HCT116 (cell line): ENCODE results near the gene TMCO4. TPM values are rescaled to one million over a fixed set of nuclear protein-coding genes. Genes with fewer than 3 reads are reported as not detected.

Experiments
- ATAC-seq: fragments of 200-7000 bp; cut with Tn5 transposase; 2 replicates; pipeline ENCODE4 v1.9.1; 2020; ENCODE audit warnings: mild to moderate bottlenecking, moderate library complexity
- BruUV-seq: library from RNA; stranded (reverse); fragments of 400-500 nt; replicated peaks from 2 replicates; lab custom pipeline; 2021; lab: Mats Ljungman, UMichigan
- CTCF ChIA-PET: fragments of 300-600 bp; sonication (Branson Sonifier 250); formaldehyde crosslinking; loops from one replicate; lab custom pipeline; 2021; ENCODE audit warnings: antibody characterized with exemption; lab: Charles Lee
- POLR2A ChIA-PET: fragments of 300-600, 350-600 bp; sonication (Branson Sonifier 250); formaldehyde crosslinking; loops from one replicate; lab custom pipeline; 2021; ENCODE audit warnings: antibody characterized with exemption; lab: Charles Lee
- RAD21 ChIA-PET, 2 experiments: fragments of 300-600 bp; sonication (Branson Sonifier 250); formaldehyde crosslinking; loops; one replicate each; lab custom pipeline; 2023; ENCODE audit warnings: low total read pairs in 2 of 2; ENCODE audit not compliant: uncharacterized antibody in 2 of 2, unreplicated experiment in 2 of 2, low non-redundant PET in 1 of 2; lab: Charles Lee
- DNase-seq: peaks from one replicate; pipeline ENCODE4 v3.0.0-alpha.2; 2010; ENCODE audit warnings: low read depth, low spot score
- H2AFZ ChIP-seq: fragments of 200-600 bp; shearing (Covaris generic), sonication (generic); 2 replicates; pipeline ENCODE4 v1.6.1; 2017; ENCODE audit warnings: low read depth, mixed run types, mixed read lengths, antibody characterized with exemption, low read length; ENCODE audit not compliant: poor library complexity, severe bottlenecking
- H3K27ac ChIP-seq: 2 replicates; pipeline ENCODE4 v1.5.1; 2012; ENCODE audit warnings: low read depth, low read length
- H3K27me3 ChIP-seq: fragments of 200-600 bp; sonication (generic); 2 replicates; pipeline ENCODE4 v1.6.1; 2016; ENCODE audit warnings: mixed run types, low read length, mixed read lengths; ENCODE audit not compliant: insufficient read depth
- H3K36me3 ChIP-seq, 2 experiments: fragments of 200-500 bp in 1 of 2; fragments of 200-600 bp in 1 of 2; sonication (Bioruptor generic) in 1 of 2; sonication (generic) in 1 of 2; 2 replicates each; pipeline versions ENCODE4 v1.5.1 to v1.6.1; 2014 to 2016; ENCODE audit warnings: low read length in 2 of 2, inconsistent platforms in 1 of 2, mixed read lengths in 1 of 2, mixed run types in 1 of 2; ENCODE audit not compliant: insufficient read depth in 2 of 2, control insufficient read depth in 1 of 2
- H3K4me1 ChIP-seq, 2 experiments: fragments of 200-600 bp in 1 of 2; sonication (generic) in 1 of 2; 2 replicates each; pipeline versions ENCODE4 v1.5.1 to v1.6.1; 2012 to 2017; ENCODE audit warnings: low read length in 2 of 2, inconsistent platforms in 1 of 2, mild to moderate bottlenecking in 1 of 2, mixed read lengths in 1 of 2, mixed run types in 1 of 2, moderate library complexity in 1 of 2; ENCODE audit not compliant: insufficient read depth in 2 of 2, control insufficient read depth in 1 of 2
- H3K4me2 ChIP-seq: fragments of 200-600 bp; sonication (generic); 2 replicates; pipeline ENCODE4 v1.6.1; 2017; ENCODE audit warnings: mixed run types, low read length, mixed read lengths
- H3K4me3 ChIP-seq, 2 experiments: fragments of 200-600 bp in 1 of 2; sonication (generic) in 1 of 2; replicated peaks in 1 of 2; 2 replicates each; pipeline ENCODE4 v1.5.1; 2011 to 2016; ENCODE audit warnings: low read length in 2 of 2, control low read depth in 1 of 2, low read depth in 1 of 2, mild to moderate bottlenecking in 1 of 2, mixed read lengths in 1 of 2, mixed run types in 1 of 2
- H3K79me2 ChIP-seq: fragments of 200-600 bp; sonication (generic); 2 replicates; pipeline ENCODE4 v1.6.1; 2017; ENCODE audit warnings: mild to moderate bottlenecking, mixed run types, low read length, moderate library complexity, mixed read lengths; ENCODE audit not compliant: insufficient read depth
- H3K9ac ChIP-seq: fragments of 200-600 bp; sonication (generic); 2 replicates; pipeline ENCODE4 v1.6.1; 2016; ENCODE audit warnings: low read length, mixed read lengths
- H3K9me2 ChIP-seq: fragments of 200-600 bp; sonication (generic), shearing (Covaris generic); 2 replicates; pipeline ENCODE4 v1.6.1; 2017; ENCODE audit warnings: mixed run types, mild to moderate bottlenecking, moderate library complexity; ENCODE audit not compliant: insufficient read depth
- H3K9me3 ChIP-seq, 2 experiments: fragments of 200-500 bp in 1 of 2; fragments of 200-600 bp in 1 of 2; sonication (Bioruptor generic) in 1 of 2; sonication (generic) in 1 of 2; 2 replicates each; pipeline ENCODE4 v1.6.1; 2014 to 2017; ENCODE audit warnings: low read length in 2 of 2, mixed read lengths in 2 of 2, inconsistent platforms in 1 of 2, low read depth in 1 of 2, mild to moderate bottlenecking in 1 of 2, mixed run types in 1 of 2, moderate library complexity in 1 of 2; ENCODE audit not compliant: control insufficient read depth in 1 of 2, insufficient read depth in 1 of 2
- H4K20me1 ChIP-seq: fragments of 200-600 bp; sonication (generic), shearing (Covaris generic); 2 replicates; pipeline ENCODE4 v1.6.1; 2017; ENCODE audit warnings: mixed run types, mild to moderate bottlenecking, moderate library complexity; ENCODE audit not compliant: insufficient read depth
- CBX3 ChIP-seq: IDR thresholded peaks from 2 replicates; pipeline ENCODE4 v1.6.1; 2012; ENCODE audit warnings: low read depth
- EGR1 ChIP-seq: IDR thresholded peaks from 2 replicates; pipeline ENCODE4 v1.6.1; 2012; ENCODE audit warnings: low read depth
- ELF1 ChIP-seq: IDR thresholded peaks from 2 replicates; pipeline ENCODE4 v1.6.1; 2012; ENCODE audit warnings: low read depth, borderline replicate concordance
- EZH2 ChIP-seq: fragments of 200-600 bp; sonication (generic); IDR thresholded peaks from 2 replicates; pipeline ENCODE4 v1.6.1; 2017; ENCODE audit warnings: antibody characterized with exemption, mixed run types
- FOSL1 ChIP-seq: IDR thresholded peaks from 2 replicates; pipeline ENCODE4 v1.6.1; 2012; ENCODE audit warnings: low read depth
- JUND ChIP-seq: IDR thresholded peaks from 2 replicates; pipeline ENCODE4 v1.6.1; 2012
- RAD21 ChIP-seq: IDR thresholded peaks from 2 replicates; pipeline ENCODE4 v1.6.1; 2012; ENCODE audit warnings: low read depth, mild to moderate bottlenecking
- SIN3A ChIP-seq: IDR thresholded peaks from 2 replicates; pipeline ENCODE4 v1.6.1; 2012; ENCODE audit warnings: low read depth
- SP1 ChIP-seq: IDR thresholded peaks from 2 replicates; pipeline ENCODE4 v1.6.1; 2012; ENCODE audit warnings: low read depth
- TCF7L2 ChIP-seq: IDR thresholded peaks from 2 replicates; pipeline ENCODE4 v1.7.0; 2011; ENCODE audit warnings: borderline replicate concordance, inconsistent platforms; ENCODE audit not compliant: insufficient read depth, insufficient read length; ENCODE audit errors: extremely low read depth
- YY1 ChIP-seq: IDR thresholded peaks from 2 replicates; pipeline ENCODE4 v1.6.1; 2011; ENCODE audit warnings: low read length, low read depth, moderate library complexity, mild to moderate bottlenecking; ENCODE audit not compliant: insufficient replicate concordance; ENCODE audit errors: extremely low read depth
- ZFX ChIP-seq: fragments of 450-650 bp; IDR thresholded peaks from 2 replicates; pipeline ENCODE4 v1.6.1; 2017
- intact Hi-C: fragments of 100-400 bp; cut with micrococcal nuclease; formaldehyde crosslinking; loops from 2 replicates; pipeline ENCODE4 v1.10.0; 2022
- total RNA-seq: library from RNA; stranded (reverse); gene quantifications from one replicate; pipeline ENCODE4 v1.2.1, GENCODE V29; 2021; ENCODE audit not compliant: unreplicated experiment
- TF ChIP-seq, protein P1 (sequence below): IDR thresholded peaks from 2 replicates; pipeline ENCODE4 v1.6.1; 2011; ENCODE audit warnings: mild to moderate bottlenecking, low read length, moderate library complexity; ENCODE audit not compliant: insufficient replicate concordance; ENCODE audit errors: extremely low read depth
- TF ChIP-seq, protein P2 (sequence below): IDR thresholded peaks from 2 replicates; pipeline ENCODE4 v1.6.1; 2012; ENCODE audit warnings: low read depth
- TF ChIP-seq, protein P3 (sequence below), 3 experiments: fragments of 200-600 bp in 1 of 3; sonication (generic) in 1 of 3; IDR thresholded peaks in 2 of 3; conservative IDR thresholded peaks in 1 of 3; 2 replicates each; pipeline ENCODE4 v1.5.1; 2012 to 2017; ENCODE audit warnings: low read depth in 2 of 3, low read length in 2 of 3, antibody characterized with exemption in 1 of 3, borderline replicate concordance in 1 of 3, control low read depth in 1 of 3, mild to moderate bottlenecking in 1 of 3, mixed read lengths in 1 of 3, mixed run types in 1 of 3, moderate library complexity in 1 of 3; ENCODE audit not compliant: insufficient read depth in 1 of 3
- TF ChIP-seq, protein P4 (sequence below): IDR thresholded peaks from 2 replicates; pipeline ENCODE4 v1.6.1; 2012

The TMCO4 gene
- total RNA-seq, 1 experiment from 2014 or later: 12.7 TPM

DNA sequence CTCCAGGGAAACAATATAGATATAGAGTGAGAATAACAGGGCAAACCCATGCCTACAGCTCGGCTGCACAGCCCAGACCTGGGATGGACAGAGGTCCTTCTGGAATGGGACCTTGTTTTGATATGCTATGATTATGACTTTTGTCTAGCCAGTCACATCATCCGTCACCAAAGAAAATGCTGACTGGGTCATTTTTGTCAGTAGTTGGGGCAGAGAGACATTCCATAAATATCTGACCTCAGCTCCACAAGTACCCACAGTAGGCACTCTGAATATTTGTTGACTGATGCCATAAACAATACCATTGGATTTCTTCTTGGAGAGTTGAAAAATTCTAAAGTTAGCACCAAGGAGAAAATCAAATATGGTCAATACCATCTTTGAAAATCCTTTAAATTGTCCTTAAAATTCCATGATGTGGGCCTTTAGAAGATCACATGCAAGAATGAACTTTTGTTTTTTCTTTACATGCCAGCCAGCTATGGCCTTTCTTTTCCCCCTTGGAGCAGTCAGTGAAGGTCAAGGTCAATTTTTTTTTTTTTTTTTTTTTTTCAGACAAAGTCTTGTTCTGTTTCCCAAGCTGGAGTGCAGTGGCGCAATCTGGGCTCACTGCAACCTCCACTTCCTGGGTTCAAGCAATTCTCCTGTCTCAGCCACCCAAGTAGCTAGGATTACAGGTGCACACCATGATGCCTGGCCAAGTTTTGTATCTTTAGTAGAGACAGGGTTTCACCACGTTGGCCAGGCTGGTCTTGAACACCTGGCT lies 7.3 kb downstream of the TMCO4 start:
- intact Hi-C loops: no loop called here
- no peaks in the 10 kb centered on the region for H3K4me1 ChIP-seq
- H3K27me3 ChIP-seq: no peaks in the 10 kb centered on the region
- no peak overlapping the region for H3K27ac ChIP-seq
- POLR2A ChIA-PET: no interaction called here
- DNase-seq (no peak), ATAC-seq (no peak)
- H3K9me2 ChIP-seq: no peaks in the 10 kb centered on the region
- no peaks in the 10 kb centered on the region for H3K79me2 ChIP-seq
- no peak overlapping the region for H3K4me2 ChIP-seq
- H3K9me3 ChIP-seq: no peaks in the 10 kb centered on the region
- H4K20me1 ChIP-seq: no peaks in the 10 kb centered on the region
- BruUV-seq: no TSS peak
- RAD21 ChIA-PET: no interaction called here
- CTCF ChIA-PET: no interaction called here
- H3K9ac ChIP-seq: no peak overlapping the region
- no peak for TF ChIP-seq CBX3
- TF ChIP-seq ZFX: no peak
- TF ChIP-seq YY1: no peak
- TF ChIP-seq, protein P1, sequence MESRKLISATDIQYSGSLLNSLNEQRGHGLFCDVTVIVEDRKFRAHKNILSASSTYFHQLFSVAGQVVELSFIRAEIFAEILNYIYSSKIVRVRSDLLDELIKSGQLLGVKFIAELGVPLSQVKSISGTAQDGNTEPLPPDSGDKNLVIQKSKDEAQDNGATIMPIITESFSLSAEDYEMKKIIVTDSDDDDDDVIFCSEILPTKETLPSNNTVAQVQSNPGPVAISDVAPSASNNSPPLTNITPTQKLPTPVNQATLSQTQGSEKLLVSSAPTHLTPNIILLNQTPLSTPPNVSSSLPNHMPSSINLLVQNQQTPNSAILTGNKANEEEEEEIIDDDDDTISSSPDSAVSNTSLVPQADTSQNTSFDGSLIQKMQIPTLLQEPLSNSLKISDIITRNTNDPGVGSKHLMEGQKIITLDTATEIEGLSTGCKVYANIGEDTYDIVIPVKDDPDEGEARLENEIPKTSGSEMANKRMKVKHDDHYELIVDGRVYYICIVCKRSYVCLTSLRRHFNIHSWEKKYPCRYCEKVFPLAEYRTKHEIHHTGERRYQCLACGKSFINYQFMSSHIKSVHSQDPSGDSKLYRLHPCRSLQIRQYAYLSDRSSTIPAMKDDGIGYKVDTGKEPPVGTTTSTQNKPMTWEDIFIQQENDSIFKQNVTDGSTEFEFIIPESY: no peak
- no peak for TF ChIP-seq TCF7L2
- no peak for TF ChIP-seq ELF1
- TF ChIP-seq, protein P2, sequence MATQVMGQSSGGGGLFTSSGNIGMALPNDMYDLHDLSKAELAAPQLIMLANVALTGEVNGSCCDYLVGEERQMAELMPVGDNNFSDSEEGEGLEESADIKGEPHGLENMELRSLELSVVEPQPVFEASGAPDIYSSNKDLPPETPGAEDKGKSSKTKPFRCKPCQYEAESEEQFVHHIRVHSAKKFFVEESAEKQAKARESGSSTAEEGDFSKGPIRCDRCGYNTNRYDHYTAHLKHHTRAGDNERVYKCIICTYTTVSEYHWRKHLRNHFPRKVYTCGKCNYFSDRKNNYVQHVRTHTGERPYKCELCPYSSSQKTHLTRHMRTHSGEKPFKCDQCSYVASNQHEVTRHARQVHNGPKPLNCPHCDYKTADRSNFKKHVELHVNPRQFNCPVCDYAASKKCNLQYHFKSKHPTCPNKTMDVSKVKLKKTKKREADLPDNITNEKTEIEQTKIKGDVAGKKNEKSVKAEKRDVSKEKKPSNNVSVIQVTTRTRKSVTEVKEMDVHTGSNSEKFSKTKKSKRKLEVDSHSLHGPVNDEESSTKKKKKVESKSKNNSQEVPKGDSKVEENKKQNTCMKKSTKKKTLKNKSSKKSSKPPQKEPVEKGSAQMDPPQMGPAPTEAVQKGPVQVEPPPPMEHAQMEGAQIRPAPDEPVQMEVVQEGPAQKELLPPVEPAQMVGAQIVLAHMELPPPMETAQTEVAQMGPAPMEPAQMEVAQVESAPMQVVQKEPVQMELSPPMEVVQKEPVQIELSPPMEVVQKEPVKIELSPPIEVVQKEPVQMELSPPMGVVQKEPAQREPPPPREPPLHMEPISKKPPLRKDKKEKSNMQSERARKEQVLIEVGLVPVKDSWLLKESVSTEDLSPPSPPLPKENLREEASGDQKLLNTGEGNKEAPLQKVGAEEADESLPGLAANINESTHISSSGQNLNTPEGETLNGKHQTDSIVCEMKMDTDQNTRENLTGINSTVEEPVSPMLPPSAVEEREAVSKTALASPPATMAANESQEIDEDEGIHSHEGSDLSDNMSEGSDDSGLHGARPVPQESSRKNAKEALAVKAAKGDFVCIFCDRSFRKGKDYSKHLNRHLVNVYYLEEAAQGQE: no peak
- no peak for TF ChIP-seq FOSL1
- TF ChIP-seq JUND: no peak
- TF ChIP-seq EGR1: no peak
- TF ChIP-seq, protein P3, sequence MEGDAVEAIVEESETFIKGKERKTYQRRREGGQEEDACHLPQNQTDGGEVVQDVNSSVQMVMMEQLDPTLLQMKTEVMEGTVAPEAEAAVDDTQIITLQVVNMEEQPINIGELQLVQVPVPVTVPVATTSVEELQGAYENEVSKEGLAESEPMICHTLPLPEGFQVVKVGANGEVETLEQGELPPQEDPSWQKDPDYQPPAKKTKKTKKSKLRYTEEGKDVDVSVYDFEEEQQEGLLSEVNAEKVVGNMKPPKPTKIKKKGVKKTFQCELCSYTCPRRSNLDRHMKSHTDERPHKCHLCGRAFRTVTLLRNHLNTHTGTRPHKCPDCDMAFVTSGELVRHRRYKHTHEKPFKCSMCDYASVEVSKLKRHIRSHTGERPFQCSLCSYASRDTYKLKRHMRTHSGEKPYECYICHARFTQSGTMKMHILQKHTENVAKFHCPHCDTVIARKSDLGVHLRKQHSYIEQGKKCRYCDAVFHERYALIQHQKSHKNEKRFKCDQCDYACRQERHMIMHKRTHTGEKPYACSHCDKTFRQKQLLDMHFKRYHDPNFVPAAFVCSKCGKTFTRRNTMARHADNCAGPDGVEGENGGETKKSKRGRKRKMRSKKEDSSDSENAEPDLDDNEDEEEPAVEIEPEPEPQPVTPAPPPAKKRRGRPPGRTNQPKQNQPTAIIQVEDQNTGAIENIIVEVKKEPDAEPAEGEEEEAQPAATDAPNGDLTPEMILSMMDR (IDR thresholded peaks at IDR 0.05 in 2 of 3, conservative IDR thresholded peaks at IDR 0.05 in 1 of 3; ENCODE audit: borderline replicate concordance in 1 of 3, insufficient read depth in 1 of 3, low read depth in 2 of 3, low read length in 2 of 3): no peak
- TF ChIP-seq SIN3A: no peak
- TF ChIP-seq SP1: no peak
- TF ChIP-seq, protein P4, sequence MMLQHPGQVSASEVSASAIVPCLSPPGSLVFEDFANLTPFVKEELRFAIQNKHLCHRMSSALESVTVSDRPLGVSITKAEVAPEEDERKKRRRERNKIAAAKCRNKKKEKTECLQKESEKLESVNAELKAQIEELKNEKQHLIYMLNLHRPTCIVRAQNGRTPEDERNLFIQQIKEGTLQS: no peak
- no peak for TF ChIP-seq EZH2
- no peak for TF ChIP-seq RAD21
- H2AFZ ChIP-seq: no peak overlapping the region
- H3K4me3 ChIP-seq: no peak overlapping the region
- H3K36me3 ChIP-seq: no peaks in the 10 kb centered on the region; a peak in 1 of 4 replicates
